H9 (cell line): ENCODE data around the gene ALLC. TPM values are rescaled to one million over a fixed set of nuclear protein-coding genes. Genes with fewer than 3 reads are reported as not detected.
"Not testable (repeated sequence)": the region's sequence is repeated elsewhere in the genome, so short reads cannot be mapped to it uniquely, and the experiment has no call there.

Experiments used
- DNase-seq: peaks from one replicate; pipeline ENCODE4 v3.0.0-alpha.2; 2017
- H2AFZ ChIP-seq: one replicate; pipeline ENCODE4 v1.6.1; 2013; ENCODE audit warnings: mild to moderate bottlenecking, low read length, control low read depth, moderate library complexity
- H2AK5ac ChIP-seq: 2 replicates; pipeline ENCODE4 v1.6.1; 2013; ENCODE audit warnings: low read length, control low read depth, mixed read lengths; ENCODE audit not compliant: insufficient read length
- H2BK120ac ChIP-seq: one replicate; pipeline ENCODE4 v1.6.1; 2013; ENCODE audit warnings: low read depth, mild to moderate bottlenecking, low read length, control low read depth, inconsistent platforms; ENCODE audit not compliant: poor library complexity, severe bottlenecking
- H2BK12ac ChIP-seq: 2 replicates; pipeline ENCODE4 v1.6.1; 2013; ENCODE audit warnings: low read length, control low read depth, mixed read lengths, low read depth; ENCODE audit not compliant: insufficient read length
- H2BK15ac ChIP-seq: 2 replicates; pipeline ENCODE4 v1.6.1; 2013; ENCODE audit warnings: low read depth, low read length, control low read depth
- H2BK20ac ChIP-seq: one replicate; pipeline ENCODE4 v1.6.1; 2013; ENCODE audit warnings: low read depth, mild to moderate bottlenecking, low read length, control low read depth, inconsistent platforms; ENCODE audit not compliant: poor library complexity, severe bottlenecking
- H2BK5ac ChIP-seq: 2 replicates; pipeline ENCODE4 v1.6.1; 2013; ENCODE audit warnings: low read length, control low read depth, mixed read lengths; ENCODE audit not compliant: insufficient read length
- H3K14ac ChIP-seq: 2 replicates; pipeline ENCODE4 v1.6.1; 2013; ENCODE audit warnings: low read length, control low read depth; ENCODE audit not compliant: insufficient read depth
- H3K18ac ChIP-seq: 2 replicates; pipeline ENCODE4 v1.6.1; 2013; ENCODE audit warnings: low read depth, mild to moderate bottlenecking, mixed read lengths, low read length, control low read depth; ENCODE audit not compliant: insufficient read length
- H3K23ac ChIP-seq: 2 replicates; pipeline ENCODE4 v1.6.1; 2013; ENCODE audit warnings: low read length, control low read depth, mixed read lengths, low read depth; ENCODE audit not compliant: insufficient read length
- H3K23me2 ChIP-seq: 2 replicates; pipeline ENCODE4 v1.6.1; 2013; ENCODE audit warnings: low read depth, mild to moderate bottlenecking, mixed read lengths, low read length, control low read depth; ENCODE audit not compliant: insufficient read length, poor library complexity, severe bottlenecking
- H3K27ac ChIP-seq: 2 replicates; pipeline ENCODE4 v1.5.1; 2013; ENCODE audit warnings: low read length, control low read depth, mixed read lengths, low read depth; ENCODE audit not compliant: insufficient read length
- H3K27me3 ChIP-seq: 2 replicates; pipeline ENCODE4 v1.6.1; 2013; ENCODE audit warnings: low read length, control low read depth, inconsistent platforms; ENCODE audit not compliant: insufficient read depth
- H3K4ac ChIP-seq: 2 replicates; pipeline ENCODE4 v1.6.1; 2013; ENCODE audit warnings: low read depth, mild to moderate bottlenecking, control low read depth, inconsistent platforms, low read length, moderate library complexity
- H3K4me1 ChIP-seq: 2 replicates; pipeline ENCODE4 v1.6.1; 2013; ENCODE audit warnings: low read length, control low read depth, inconsistent platforms; ENCODE audit not compliant: insufficient read depth
- H3K4me2 ChIP-seq: 2 replicates; pipeline ENCODE4 v1.6.1; 2013; ENCODE audit warnings: low read length, control low read depth, mixed read lengths; ENCODE audit not compliant: insufficient read length, insufficient read depth
- H3K56ac ChIP-seq: 2 replicates; pipeline ENCODE4 v1.6.1; 2013; ENCODE audit warnings: low read depth, mild to moderate bottlenecking, mixed read lengths, low read length, control low read depth; ENCODE audit not compliant: insufficient read length
- H3K79me1 ChIP-seq: 2 replicates; pipeline ENCODE4 v1.6.1; 2013; ENCODE audit warnings: low read depth, mild to moderate bottlenecking, moderate library complexity, low read length, control low read depth, inconsistent platforms; ENCODE audit not compliant: insufficient read depth, poor library complexity, severe bottlenecking
- H3K79me2 ChIP-seq: 2 replicates; pipeline ENCODE4 v1.6.1; 2013; ENCODE audit warnings: low read length, control low read depth, inconsistent platforms; ENCODE audit not compliant: insufficient read depth
- H3K9ac ChIP-seq: 2 replicates; pipeline ENCODE4 v1.6.1; 2013; ENCODE audit warnings: low read length, control low read depth, mixed read lengths; ENCODE audit not compliant: insufficient read length; ENCODE audit errors: extremely low read depth
- H3K9me3 ChIP-seq: one replicate; pipeline ENCODE4 v1.6.1; 2013; ENCODE audit warnings: low read depth, low read length, inconsistent platforms; ENCODE audit not compliant: control insufficient read depth
- H3T11ph ChIP-seq: one replicate; pipeline ENCODE4 v1.6.1; 2013; ENCODE audit warnings: mild to moderate bottlenecking, low read length, control low read depth, inconsistent platforms
- H4K20me1 ChIP-seq: one replicate; pipeline ENCODE4 v1.6.1; 2013; ENCODE audit not compliant: control insufficient read depth, insufficient read length, insufficient read depth
- H4K5ac ChIP-seq: 2 replicates; pipeline ENCODE4 v1.6.1; 2013; ENCODE audit warnings: low read depth, mild to moderate bottlenecking, mixed read lengths, low read length, control low read depth; ENCODE audit not compliant: insufficient read length
- H4K8ac ChIP-seq: replicated peaks from 2 replicates; pipeline ENCODE4 v1.6.1; 2013; ENCODE audit warnings: low read length, control low read depth, mixed read lengths, low read depth; ENCODE audit not compliant: insufficient read length
- H4K91ac ChIP-seq: 2 replicates; pipeline ENCODE4 v1.6.1; 2013; ENCODE audit warnings: low read depth, mild to moderate bottlenecking, moderate library complexity, mixed read lengths, low read length, control low read depth; ENCODE audit not compliant: insufficient read length
- H3K27ac Mint-ChIP-seq, 3 experiments: 2 replicates in 2 of 3; 3 replicates in 1 of 3; pipeline ENCODE4 v1.8.0; 2020 to 2021; ENCODE audit warnings: mixed read lengths in 3 of 3, mild to moderate bottlenecking in 1 of 3, moderate library complexity in 1 of 3
- H3K27me3 Mint-ChIP-seq: 2 replicates; pipeline ENCODE4 v1.8.0; 2021; ENCODE audit warnings: low read depth, mild to moderate bottlenecking, moderate library complexity, mixed read lengths
- H3K36me3 Mint-ChIP-seq, 3 experiments: 2 replicates in 2 of 3; 3 replicates in 1 of 3; pipeline ENCODE4 v1.8.0; 2020 to 2021; ENCODE audit warnings: low read depth in 3 of 3, mixed read lengths in 3 of 3; ENCODE audit not compliant: insufficient read depth in 1 of 3
- H3K4me1 Mint-ChIP-seq, 2 experiments: 2 replicates each; pipeline ENCODE4 v1.8.0; 2020; ENCODE audit warnings: mixed read lengths in 2 of 2
- H3K4me3 Mint-ChIP-seq, 2 experiments: 2 replicates in 1 of 2; 3 replicates in 1 of 2; pipeline ENCODE4 v1.8.0; 2020 to 2021; ENCODE audit warnings: mild to moderate bottlenecking in 2 of 2, mixed read lengths in 2 of 2, moderate library complexity in 1 of 2
- H3K9me3 Mint-ChIP-seq, 2 experiments: 2 replicates in 1 of 2; 3 replicates in 1 of 2; pipeline ENCODE4 v1.8.0; 2020; ENCODE audit warnings: mild to moderate bottlenecking in 2 of 2, mixed read lengths in 2 of 2, moderate library complexity in 1 of 2
- CTCF ChIP-seq: fragments of 200-600 bp; sonication (generic); conservative IDR thresholded peaks from 3 replicates; pipeline ENCODE4 v1.8.0; 2021; ENCODE audit warnings: antibody characterized with exemption, mild to moderate bottlenecking
- WGBS: extraction: QIAGEN DNeasy Blood & Tissue Kit; methylation state at CpG from one replicate; pipeline ENCODE4 v1.1.7; 2013; ENCODE audit warnings: missing lambda C conversion rate, low lambda C conversion rate, mixed read lengths; ENCODE audit not compliant: insufficient read length; ENCODE audit errors: extremely low coverage; 5-methylcytosine and 5-hydroxymethylcytosine counted together
- total RNA-seq: library from RNA; stranded (reverse); gene quantifications from 2 replicates; pipeline ENCODE4 v1.2.1, GENCODE V29; 2021

Gene ALLC
- total RNA-seq, 1 experiment from 2014 or later: not detected

- H3K56ac ChIP-seq: no peak overlapping the region
- no peaks in the 10 kb centered on the region for H3K9me3 ChIP-seq
- no CpG with 5 or more reads among the region's 19 CpGs for WGBS
- H3K79me2 ChIP-seq: no peaks in the 10 kb centered on the region
- DNase-seq: no peak
- no peak overlapping the region for H3K9ac ChIP-seq
- H3K27ac ChIP-seq: no peak overlapping the region
- H2BK5ac ChIP-seq: no peak overlapping the region
- Mint-ChIP-seq H3K4me1 (peaks cover 9 to 24% of the 10 kb centered on the region in 2 experiments; a peak in 3 of 4 replicates), H3K27me3 (peaks cover 5% of the 10 kb centered on the region), H3K9me3 (peaks cover 2 to 3% of the 10 kb centered on the region in 2 experiments; a peak in 4 of 5 replicates), H3K4me3 (no peak overlapping the region), H3K27ac (no peak overlapping the region), H3K36me3 (peaks cover 0 to 3% (median 0%) of the 10 kb centered on the region in 3 experiments; a peak in 1 of 7 replicates)
- no peak overlapping the region for H3T11ph ChIP-seq
- no peak overlapping the region for H2AFZ ChIP-seq
- no peak overlapping the region for H4K8ac ChIP-seq
- H2BK15ac ChIP-seq: no peak overlapping the region; the same call in 1 of the 2 replicates
- no peak overlapping the region for H2BK12ac ChIP-seq
- no peak overlapping the region for H4K5ac ChIP-seq
- no peak overlapping the region for H4K91ac ChIP-seq
- H3K14ac ChIP-seq: no peak overlapping the region
- no peak overlapping the region for H3K23ac ChIP-seq
- H2AK5ac ChIP-seq: no peak overlapping the region
- no peak overlapping the region for H3K4ac ChIP-seq
- no peak overlapping the region for H2BK120ac ChIP-seq
- H3K18ac ChIP-seq: no peak overlapping the region
- no peak for TF ChIP-seq CTCF
- H4K20me1 ChIP-seq: no peaks in the 10 kb centered on the region
- no peaks in the 10 kb centered on the region for H3K79me1 ChIP-seq
- no peak overlapping the region for H3K4me2 ChIP-seq
- no peaks in the 10 kb centered on the region for H3K4me1 ChIP-seq
- H2BK20ac ChIP-seq: no peak overlapping the region
- H3K23me2 ChIP-seq: no peaks in the 10 kb centered on the region
- H3K27me3 ChIP-seq: no peaks in the 10 kb centered on the region
Measured at GRCh38 chr2:3608373-3609278, 49.4 kb upstream of the ALLC start.

- not testable (repeated sequence) for H3K27me3 Mint-ChIP-seq, H4K91ac ChIP-seq, H2AFZ ChIP-seq
Measured at GRCh38 chr2:3609279-3609673, 48.7 kb upstream of the ALLC start.

More at GRCh38 chr2:3609279-3609673, 48.7 kb upstream of the ALLC start:
- H3K56ac ChIP-seq, H2BK20ac ChIP-seq, H3K4me3 Mint-ChIP-seq, H3K18ac ChIP-seq, H3K27me3 ChIP-seq, H2BK120ac ChIP-seq, H3K4ac ChIP-seq, H2BK12ac ChIP-seq, H3K27ac ChIP-seq, H4K20me1 ChIP-seq, H2AK5ac ChIP-seq, H3K23me2 ChIP-seq, H3K4me1 ChIP-seq, DNase-seq, H3K4me2 ChIP-seq, H2BK15ac ChIP-seq, H3K9ac ChIP-seq, H3K79me1 ChIP-seq, H2BK5ac ChIP-seq, H4K8ac ChIP-seq, H3K9me3 ChIP-seq, H4K5ac ChIP-seq, H3K27ac Mint-ChIP-seq, H3K14ac ChIP-seq, H3T11ph ChIP-seq, H3K79me2 ChIP-seq, H3K9me3 Mint-ChIP-seq, H3K23ac ChIP-seq, H3K36me3 Mint-ChIP-seq: not testable (repeated sequence)
- H3K4me1 Mint-ChIP-seq: peaks cover 9 to 21% of the 10 kb centered on the region in 2 experiments; a peak in 3 of 4 replicates
- WGBS: no CpG with 5 or more reads among the region's 4 CpGs
